HG02623 (cell line): Measurements from ENCODE around the gene SGPL1.
A peak's percentile ranks its signal among the peaks of the same experiment; 100 is the strongest.

Experiments used
- ATAC-seq: cut with Tn5 transposase; IDR thresholded peaks from one replicate; pipeline ENCODE4 v1.9.1; 2021; ENCODE audit warnings: moderate library complexity; ENCODE audit not compliant: unreplicated experiment

Gene SGPL1

DNA sequence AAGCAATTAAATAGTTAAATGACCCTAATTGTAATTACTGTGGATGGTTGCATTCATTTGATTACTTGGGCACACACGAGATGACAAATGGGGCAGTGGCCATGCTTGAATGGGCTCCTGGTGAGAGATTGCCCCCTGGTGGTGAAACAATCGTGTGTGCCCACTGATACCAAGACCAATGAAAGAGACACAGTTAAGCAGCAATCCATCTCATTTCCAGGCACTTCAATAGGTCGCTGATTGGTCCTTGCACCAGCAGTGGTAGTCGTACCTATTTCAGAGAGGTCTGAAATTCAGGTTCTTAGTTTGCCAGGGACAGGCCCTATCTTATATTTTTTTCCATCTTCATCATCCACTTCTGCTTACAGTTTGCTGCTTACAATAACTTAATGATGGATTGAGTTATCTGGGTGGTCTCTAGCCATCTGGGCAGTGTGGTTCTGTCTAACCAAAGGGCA, 64.4 kb downstream of the SGPL1 start:
- no peak for ATAC-seq

DNA sequence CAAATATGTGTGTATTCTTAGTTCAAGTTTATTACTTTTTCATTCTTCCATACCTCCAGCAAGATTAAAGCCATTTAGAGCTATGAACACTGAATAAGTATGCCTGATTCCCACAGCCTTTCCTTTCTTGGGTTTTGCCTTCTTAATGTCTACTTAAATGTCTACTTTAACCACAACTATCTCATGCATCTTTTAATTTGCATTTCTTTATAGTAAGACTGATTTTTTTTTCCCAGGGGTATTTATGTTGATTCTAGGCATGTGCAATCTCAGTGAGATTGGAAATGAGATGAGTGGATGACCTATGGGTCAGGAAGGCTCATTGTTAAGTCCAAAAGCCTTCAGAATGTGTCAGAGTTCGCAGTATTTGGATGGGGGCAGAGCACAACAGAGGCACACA, 69.0 kb downstream of the SGPL1 start:
- no peak for ATAC-seq

DNA sequence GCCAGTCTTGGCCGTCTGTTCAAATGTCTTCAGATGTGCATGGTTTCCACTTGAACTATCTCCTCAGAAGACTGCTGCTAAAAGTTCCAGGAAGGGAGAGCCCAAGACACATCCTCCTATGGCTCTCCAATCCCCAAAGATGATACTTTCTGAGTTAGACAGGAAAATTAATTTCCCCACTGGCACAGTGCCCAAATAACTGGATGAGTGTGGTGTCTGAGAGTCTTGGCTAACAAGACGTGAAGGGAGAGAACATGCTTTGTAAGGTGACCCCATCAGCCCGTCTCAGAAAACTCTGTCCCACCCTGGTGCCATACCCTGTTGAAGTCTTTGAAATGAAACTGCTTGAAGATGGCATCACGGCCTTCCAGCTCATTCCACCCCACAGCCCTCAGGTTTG, 69.7 kb downstream of the SGPL1 start:
- ATAC-seq: no peak

DNA sequence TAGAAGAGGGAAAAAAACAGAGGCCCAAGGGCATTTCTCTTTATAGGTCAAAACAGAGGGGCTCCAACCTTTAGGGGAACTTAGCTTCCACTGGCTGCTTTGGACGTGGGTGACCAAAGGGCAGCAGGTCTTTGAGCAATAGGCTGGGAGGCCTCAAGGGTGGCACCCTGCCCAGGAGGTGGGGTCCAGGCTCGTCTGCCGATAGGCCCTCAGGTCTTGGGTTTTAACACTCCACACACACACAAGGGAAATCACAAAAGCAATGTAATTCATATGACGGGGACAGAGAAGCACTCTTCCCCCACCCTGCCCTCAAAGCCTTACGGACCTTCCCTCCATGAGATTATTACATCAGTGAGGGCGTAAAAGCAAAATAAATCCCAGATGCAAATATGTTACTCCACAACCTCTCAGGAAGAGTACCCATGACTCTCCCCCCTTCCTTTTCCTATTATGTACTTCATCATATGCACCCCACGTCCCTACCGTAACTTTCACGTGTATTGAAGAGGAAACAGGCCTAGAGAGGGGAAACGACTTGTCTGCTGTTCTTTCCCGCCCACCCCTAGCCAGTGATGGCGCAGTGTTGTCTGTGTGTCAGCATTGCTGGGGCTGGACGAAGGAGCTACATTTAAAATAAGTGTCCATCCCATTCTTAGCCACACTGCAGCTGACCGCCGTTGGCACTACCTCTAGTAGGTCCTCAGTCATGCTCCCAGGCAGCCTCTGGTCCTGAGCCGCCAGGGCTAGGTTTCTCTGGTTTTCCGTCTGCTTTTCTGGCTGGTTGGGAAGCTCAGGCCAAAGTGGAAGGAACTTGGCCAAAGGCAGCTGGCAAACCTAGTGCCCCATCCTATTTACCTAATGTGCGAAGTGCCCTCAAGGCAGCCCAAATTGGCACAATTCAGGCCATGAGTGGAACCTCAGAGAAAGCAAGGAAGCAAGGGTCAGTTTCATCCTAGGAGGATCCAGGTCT, 70.5 kb downstream of the SGPL1 start:
- ATAC-seq: no peak

DNA sequence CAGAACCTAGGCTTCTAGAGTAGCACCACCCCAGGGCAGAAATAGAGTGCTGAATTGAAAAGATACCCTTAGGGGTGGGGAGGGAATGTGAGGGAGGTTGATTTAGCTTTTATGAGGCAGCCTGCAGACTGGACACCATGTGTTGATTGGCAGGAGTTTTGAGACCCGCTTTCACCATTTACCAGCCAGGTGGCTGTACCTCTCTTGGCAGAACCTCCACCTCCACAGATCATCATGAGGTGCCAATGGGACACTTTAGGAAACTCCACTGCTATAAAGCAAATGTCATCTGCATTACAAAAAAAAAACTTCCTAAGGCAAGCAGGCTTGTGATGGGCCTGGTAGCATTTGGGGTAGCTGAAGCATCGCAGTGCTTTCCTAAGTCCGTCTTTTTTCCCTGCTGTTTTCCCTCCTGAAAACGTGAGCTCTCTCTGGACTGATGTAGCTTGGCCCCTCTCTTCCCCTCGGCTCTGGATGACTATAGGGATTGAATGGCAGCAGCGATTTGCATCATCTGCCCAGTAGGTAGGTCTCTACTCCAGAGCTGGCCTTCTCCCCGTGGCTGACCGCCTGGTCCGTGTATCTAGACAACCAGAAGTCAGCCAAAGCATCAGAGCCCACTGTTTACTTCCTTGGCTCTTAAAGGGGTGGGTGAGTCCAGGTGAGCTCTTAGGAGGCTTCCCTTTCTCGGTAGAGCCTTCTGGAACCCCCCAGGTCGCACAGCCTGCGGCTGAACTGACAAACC, 71.3 kb downstream of the SGPL1 start:
- no peak for ATAC-seq

DNA sequence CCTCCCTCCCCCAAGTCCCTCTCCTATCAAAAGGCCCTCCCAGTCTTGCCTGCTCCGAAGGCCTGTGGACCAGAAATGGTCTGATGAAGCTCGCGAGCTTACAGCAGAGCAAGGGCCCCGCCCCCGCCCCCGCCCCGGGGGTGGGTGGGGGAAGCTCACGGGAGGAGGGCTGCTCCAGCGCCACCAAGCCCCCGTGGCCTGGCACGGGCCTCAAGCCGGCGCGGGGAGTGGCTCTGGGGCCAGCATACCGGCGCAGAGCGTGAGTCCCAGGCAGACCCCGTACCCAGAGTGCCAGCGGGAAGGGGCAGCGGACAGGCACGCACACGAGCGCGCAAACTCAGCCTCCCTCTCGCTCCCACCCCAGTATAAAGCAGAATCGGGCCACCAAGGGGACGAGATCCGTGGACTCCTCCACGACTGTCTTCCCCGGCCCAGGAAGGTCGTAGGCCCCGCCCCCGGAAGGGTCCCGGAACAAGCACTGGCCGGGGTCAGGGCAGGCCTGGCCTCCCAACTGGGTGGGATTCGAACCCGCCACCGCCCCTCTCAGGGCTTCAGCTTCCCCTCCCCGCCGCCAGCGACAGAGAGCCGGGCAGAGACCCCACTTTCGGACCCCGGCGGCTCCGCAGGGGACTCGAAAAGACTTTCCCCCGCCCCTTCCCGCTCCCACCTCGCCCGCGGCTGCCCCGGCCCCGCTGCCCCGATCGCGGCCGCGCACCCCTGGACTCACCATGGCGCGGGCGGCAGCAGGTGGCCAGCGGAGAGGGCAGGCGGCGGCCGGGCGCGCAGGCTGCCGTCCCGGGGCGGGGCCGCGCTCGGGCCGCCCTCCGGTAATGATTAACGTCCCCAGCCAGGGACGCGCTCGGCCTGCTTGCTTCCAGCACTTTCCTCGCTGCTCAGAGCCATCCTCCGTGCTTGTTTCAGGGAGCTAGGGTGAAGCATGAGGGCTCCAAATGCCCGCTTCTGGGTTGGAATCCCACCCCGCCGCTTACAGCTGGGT, 72.4 kb downstream of the SGPL1 start, which contains the start of gene PCBD1:
TSS of gene PCBD1 (minus strand) at position 762 of the 997 bp plus-strand sequence. CDS start at position 730, 32 bp downstream.
- ATAC-seq: peak; percentile 59

DNA sequence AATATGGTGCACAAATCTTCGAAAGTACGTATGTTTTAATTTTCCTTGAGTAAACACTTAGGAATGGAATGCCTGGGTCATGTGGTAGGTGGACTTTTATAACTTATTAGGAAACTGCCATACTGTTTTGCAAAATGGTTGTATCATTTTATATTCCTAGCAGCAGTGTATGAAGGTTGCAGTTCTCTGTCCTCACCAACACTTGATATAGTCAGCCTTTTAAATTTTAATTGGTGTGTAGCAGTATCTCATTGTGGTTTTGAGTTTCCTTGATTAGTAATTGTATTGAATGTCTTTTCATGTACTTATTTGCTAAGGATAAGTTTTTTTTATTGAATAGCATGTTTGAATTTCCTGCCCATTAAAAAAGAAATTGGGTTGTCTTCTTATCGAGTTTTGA, 73.5 kb downstream of the SGPL1 start:
- ATAC-seq: no peak

DNA sequence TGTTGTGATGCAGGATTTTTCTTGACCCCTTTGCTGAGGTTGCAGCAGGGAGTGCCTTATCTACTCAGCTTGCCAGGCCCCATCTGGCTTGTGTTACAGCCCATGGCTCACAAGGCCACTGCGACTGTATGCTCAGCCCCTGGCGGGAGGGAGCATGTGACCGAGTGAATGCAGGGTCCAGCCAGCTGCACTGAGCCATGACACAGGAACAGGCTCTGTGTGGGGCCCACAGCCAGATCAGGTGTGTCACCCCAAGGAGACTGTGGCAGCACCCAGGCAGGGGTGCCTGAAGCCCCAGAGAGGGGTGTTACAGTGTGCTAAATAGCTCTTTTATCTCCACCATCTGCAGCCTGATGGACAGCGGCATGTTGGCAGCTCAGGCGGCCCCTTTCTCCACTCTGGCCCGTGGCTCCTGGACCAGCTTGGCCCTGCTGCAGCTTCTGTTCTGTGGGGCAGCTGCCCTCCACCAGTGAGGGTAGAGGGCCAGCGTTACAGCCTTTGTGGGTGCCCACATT, 75.2 kb downstream of the SGPL1 start:
- ATAC-seq: no peak

DNA sequence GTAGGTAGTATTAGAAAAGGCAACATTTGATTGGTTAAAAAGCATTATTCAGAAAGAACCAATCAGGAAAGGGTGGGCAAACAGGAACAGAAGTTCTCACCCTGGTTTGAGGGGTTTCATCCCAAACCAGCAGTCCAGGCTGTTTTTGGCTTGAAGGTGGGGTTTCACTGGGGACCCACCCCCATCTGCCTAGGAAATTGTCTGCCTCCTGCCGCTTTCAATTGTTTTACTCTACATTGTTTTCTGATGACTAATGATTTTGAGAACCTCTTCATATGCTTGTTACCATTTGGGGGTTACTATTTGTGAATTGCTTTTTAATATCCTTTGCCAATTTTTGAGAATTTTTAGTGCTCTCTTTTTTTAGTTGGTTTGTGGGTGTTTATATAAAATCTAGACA, 75.9 kb downstream of the SGPL1 start:
- no peak for ATAC-seq

DNA sequence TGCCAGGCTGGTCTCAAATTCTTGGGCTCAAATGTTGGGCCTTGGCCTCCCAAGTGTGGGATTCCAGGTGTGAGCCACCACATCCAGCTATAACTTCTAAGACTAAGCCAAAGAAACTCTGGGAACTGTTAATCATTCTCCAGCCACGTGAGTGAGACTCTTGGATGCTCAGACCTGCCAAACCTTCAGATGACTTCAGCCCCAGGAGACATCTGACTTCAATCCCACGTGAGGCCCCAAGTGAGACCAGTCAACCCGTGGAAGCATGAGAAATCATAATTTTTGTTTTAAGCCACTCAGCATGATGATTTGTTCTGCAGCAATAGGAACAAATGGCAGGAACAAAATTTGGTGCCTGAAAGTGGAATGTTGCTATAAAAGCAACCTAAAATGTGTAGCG, 76.9 kb downstream of the SGPL1 start:
- no peak for ATAC-seq

DNA sequence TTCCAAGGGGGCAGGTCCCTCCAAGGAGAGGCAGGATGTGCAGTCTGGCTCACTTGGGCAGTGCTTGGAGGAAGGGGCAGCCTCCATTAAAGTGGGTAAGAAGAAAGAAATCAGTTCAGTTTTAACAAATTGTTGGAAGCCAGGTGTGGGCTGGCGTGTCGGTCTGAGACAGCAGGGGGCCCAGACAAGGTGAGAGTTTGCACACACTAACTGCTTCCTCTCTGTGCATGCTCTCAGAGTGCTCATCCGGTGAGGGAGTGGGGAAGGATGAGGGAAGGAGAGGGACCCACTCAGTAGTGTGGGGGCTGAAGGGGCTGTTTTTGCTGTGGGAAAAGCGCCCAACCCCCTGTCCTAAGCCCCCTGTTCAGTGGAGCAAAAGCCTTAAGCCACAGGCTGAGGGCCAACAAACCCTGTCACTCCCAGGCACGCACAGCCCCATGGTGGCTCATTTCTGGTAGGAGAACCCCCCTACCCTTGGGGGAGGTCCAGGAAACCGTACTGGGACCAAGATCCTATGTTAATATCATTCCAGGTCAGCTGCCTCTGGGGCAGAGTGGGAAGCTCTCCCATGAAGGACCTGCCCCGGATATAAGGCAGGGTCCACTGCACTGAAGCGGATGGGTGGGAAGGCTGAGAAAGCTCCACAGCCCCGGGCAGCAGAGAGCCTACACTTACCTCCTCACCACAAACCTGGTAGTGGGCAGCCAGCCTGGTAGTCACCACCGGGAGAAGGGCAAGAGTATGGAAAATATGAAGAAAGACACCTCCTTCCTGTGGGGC, 77.7 kb downstream of the SGPL1 start:
- ATAC-seq: no peak

DNA sequence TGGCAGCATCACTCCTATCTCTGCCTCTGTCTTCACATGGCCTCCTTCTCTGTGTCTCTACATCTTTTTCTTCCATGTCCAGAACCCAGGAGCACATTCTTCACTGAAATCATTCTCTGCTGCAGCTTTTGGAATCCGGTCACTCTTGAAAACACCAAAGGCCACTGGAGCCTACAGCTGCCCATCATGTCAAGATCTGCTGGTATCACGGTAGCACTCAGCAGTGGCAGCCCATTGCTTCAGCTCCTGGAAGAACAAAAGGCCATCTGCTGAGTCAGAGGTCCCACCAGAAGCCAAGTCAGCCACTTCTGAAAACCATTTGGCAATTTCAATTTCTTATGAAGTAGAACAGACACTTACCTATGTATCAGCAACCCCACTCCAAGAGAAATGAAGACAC, 78.7 kb downstream of the SGPL1 start:
- ATAC-seq: no peak

DNA sequence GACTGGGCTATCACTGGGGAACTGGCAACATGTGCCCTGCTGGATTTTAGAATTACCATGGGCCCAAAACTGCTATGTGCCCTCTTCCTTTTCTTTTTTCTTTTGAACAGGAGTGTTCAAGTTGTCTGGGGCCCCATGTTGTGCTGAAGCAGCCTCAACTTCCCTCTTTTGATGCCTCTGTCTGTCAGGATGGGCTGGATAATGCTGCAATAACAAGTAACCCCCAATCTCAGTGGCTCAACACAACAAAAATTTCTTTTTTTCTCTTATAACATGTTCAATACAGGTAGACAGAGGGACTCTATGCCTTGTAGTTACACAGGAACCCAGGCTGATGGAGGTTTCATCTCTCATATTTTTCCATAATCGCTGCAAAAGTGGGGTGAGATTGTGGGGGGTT, 80.8 kb downstream of the SGPL1 start:
- ATAC-seq: no peak

DNA sequence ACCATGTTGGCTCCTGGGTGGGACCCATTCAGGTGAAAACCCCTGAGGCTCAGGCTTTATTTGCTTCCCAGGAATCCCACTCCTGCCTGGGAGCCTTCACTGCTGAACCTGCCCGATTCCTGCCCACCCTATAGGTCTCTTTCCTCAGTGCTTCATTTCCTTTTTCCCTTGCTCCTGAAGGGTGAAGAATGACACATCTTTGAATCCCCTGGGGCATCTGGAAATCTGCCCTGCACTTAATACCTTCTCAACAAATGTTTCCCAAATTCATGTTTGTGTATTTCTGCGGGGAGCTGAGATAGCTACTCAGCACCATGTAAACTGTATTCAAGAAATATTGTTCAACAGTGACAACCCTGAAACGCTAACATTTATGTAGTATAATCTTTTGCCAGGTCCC, 82.9 kb downstream of the SGPL1 start:
- ATAC-seq: no peak

DNA sequence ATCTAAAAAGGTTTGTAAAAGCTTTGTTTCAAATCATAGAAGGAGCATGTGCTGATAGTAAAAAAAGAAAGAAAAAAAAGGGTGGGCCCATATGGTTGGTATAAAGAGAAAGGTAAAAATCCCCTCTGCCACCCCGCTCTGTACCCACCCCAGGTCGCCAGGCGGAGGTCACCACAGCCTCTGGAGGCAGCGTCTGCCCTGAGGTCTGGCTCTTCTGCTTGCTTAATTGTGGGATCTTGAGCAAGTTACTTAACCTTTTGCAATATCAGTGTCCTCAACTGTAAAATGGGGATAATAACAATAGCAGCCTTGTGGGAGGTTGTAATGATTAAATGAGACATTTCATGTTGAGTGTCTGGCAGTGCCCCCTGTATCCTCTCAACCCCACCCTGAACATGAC, 83.3 kb downstream of the SGPL1 start:
- no peak for ATAC-seq

DNA sequence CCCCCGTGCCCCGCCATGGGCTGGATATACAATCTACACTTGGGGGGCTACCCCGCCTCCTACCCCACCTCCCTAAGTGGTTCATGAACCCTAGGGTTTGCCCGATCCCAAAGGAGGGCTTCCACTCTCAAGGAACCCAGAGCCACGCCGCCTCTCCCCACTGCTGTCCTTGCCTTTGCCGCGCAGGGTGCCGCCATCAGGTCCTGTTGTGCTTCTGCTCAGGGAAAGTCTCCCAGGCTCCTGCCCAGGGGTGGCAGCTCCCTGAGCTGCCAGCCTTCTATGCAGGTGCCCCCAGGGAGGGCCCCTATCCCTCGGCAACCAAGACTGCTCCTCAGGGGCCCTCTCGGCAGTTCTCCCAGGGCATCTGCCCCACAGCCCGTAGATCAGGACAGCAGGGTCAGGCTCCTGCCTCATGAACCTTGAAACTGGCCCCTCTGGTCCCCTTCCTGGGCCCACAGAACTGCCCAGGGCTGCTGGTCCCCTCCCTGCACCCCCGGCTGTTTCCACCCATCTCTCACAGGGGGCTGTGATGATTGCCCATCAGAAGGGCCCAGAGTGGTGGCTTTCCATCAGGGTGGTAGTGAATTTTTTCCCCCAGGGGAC, 85.6 kb downstream of the SGPL1 start:
- ATAC-seq: no peak

DNA sequence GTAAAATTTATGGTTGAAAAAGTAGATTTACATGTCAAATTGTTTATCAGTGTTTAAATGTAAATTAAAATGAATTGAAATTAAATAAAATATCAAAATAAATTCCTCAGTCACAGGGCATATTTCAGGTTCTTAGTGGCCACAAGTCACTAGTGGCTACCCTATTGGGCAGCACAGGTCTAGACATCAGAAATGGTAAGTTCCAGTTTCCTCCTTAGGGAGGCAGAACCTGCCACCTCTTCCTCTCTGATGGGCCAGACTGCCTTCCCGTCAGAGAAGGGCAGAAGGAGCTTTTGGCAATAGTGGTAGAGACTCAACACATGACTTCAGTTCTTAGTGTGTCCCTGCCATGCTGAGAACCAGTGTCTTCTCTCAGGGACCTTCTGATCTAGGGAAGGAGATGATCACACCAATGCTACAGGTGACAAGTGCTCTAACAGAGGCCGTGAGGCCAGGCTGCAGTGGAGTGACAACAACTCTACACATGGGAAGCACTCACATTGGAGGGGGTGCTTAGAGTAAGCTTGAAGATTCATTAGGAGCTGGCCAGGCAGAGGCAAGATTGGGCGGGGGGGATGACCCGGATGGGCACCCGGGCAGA, 87.0 kb downstream of the SGPL1 start:
- ATAC-seq: no peak

DNA sequence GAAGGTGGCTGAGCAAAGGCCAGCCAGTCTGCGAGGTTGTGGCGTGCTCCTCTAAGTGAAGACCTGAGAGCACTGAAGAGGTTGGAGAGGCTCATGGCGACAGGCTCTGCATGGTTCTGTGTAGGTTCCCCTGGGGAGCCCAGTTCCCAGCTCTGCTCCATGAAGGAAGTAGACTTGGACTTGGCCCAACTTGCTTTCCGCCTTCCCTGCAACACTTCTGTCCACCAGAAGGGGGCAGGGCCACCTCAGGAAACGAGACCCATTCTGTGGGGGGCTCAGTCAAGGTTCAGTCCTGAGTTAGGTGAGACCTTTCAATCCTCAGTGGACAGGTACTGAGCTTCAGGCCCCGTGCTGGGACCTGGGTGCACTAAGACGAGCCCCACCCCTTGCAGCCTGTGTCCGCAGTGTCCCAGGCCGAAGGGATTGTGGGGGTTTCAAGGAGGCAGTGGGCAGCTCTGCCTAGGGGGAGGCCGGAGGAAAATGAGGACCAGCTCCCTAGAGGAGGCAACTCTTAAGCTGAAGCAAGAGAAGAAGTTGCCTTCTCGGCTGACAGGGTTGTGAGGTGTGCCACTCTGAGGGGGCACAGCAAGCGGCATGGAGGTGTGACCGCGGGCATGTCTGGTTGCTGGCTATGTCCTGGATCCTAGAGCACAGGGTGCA, 87.6 kb downstream of the SGPL1 start:
- no peak for ATAC-seq
